ENCODE measurements around the gene TNS1.

- TF ChIP-seq, protein P1, sequence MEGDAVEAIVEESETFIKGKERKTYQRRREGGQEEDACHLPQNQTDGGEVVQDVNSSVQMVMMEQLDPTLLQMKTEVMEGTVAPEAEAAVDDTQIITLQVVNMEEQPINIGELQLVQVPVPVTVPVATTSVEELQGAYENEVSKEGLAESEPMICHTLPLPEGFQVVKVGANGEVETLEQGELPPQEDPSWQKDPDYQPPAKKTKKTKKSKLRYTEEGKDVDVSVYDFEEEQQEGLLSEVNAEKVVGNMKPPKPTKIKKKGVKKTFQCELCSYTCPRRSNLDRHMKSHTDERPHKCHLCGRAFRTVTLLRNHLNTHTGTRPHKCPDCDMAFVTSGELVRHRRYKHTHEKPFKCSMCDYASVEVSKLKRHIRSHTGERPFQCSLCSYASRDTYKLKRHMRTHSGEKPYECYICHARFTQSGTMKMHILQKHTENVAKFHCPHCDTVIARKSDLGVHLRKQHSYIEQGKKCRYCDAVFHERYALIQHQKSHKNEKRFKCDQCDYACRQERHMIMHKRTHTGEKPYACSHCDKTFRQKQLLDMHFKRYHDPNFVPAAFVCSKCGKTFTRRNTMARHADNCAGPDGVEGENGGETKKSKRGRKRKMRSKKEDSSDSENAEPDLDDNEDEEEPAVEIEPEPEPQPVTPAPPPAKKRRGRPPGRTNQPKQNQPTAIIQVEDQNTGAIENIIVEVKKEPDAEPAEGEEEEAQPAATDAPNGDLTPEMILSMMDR (IDR thresholded peaks at IDR 0.05) = no peak
- no peak for TF ChIP-seq POLR2A (IDR thresholded peaks at IDR 0.05)
Measured at GRCh38 chr2:217774232-217774631, 228.6 kb downstream of the TNS1 start.

Measured in thyroid gland (tissue), 4 donors.